ENCODE data around the gene GTPBP6.

Gene GTPBP6

DNA sequence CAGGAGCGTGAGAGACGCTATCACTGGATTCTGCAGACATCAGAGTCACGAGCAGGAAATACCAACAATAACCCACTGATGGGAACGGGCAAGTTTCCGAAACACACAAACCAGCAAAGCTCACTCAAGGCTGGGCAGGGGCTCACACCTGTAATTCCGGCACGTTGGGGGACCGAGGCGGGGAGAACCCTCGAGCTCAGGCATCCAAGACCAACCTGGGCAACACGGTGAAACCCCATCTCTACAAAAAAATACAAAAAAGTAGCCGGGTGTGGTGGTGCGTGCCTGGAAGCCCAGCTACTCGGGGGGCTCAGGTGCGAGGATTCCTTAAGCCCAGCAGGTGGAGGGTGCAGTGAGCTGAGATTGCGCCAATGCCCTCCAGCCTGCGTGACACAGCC is 17.2 kb upstream of the GTPBP6 start:
- peaks cover 0 to 6% of the 10 kb centered on the region in 2 donors for H3K36me3 ChIP-seq (ENCODE audit: control insufficient read depth in 1 of 2, insufficient read depth in 2 of 2, low read length in 2 of 2)

DNA sequence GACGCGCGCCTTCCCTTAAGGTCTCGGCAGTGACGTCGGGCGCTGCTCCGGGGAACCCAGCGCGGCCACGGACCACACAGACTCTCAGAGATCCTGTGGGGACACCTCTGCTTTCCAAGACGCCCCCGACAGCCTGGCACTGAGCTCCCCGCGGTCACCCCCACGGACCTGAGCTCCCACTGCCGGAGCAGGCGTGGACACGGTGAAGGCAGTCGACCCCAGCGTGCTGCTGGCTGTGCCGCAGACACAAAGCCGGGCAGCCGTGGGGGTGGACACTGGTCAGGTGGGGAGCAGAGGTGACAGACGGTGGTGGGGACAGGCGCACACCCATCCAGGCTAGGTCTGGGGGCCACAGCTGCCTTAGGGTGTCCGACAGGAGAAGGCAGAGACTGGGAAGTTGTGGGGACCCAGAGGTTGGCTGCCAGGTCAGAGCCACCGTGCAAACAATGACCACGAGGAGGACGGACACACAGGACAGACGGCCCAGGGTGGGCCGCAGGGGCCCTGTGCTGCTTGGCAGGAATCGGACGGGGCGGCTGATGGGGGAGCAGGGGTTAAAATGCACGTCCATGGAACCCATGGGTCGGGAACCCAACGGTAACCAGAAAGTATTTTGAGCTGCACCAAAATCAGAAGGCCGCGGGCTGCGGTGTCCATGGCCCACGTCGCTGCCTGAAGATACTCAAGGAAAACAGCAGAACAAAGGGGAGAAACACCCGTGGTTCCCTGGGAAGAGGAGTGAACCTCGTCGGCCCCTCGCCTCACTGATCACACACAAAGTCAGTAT is 16.6 kb upstream of the GTPBP6 start:
- Histone ChIP-seq H3K4me1 (ENCODE audit: control insufficient read depth in 1 of 2, insufficient read depth in 2 of 2, low read length in 2 of 2) (no peaks in the 10 kb centered on the region), H3K4me3 (ENCODE audit: low read depth in 1 of 2, low read length in 2 of 2) (no peak overlapping the region), H3K36me3 (ENCODE audit: control insufficient read depth in 1 of 2, insufficient read depth in 2 of 2, low read length in 2 of 2) (peaks cover 0 to 6% of the 10 kb centered on the region in 2 donors), H3K27ac (ENCODE audit: low read depth, low read length) (no peak overlapping the region), H3K9me3 (ENCODE audit: control insufficient read depth in 1 of 2, low read length in 2 of 2) (no peaks in the 10 kb centered on the region), H3K27me3 (ENCODE audit: control insufficient read depth in 1 of 2, insufficient read depth in 2 of 2, low read length in 2 of 2) (peaks cover 3 to 14% of the 10 kb centered on the region in 2 donors), H3K9ac (ENCODE audit: low read depth in 1 of 2, low read length in 2 of 2) (no peak overlapping the region)

More for the DNA sequence above, 17.2 kb upstream of the GTPBP6 start:
- Histone ChIP-seq H3K4me3 (ENCODE audit: low read depth in 1 of 2, low read length in 2 of 2) (no peak overlapping the region), H3K4me1 (ENCODE audit: control insufficient read depth in 1 of 2, insufficient read depth in 2 of 2, low read length in 2 of 2) (no peaks in the 10 kb centered on the region), H3K9me3 (ENCODE audit: control insufficient read depth in 1 of 2, low read length in 2 of 2) (no peaks in the 10 kb centered on the region), H3K27me3 (ENCODE audit: control insufficient read depth in 1 of 2, insufficient read depth in 2 of 2, low read length in 2 of 2) (peaks cover 3 to 10% of the 10 kb centered on the region in 2 donors), H3K9ac (ENCODE audit: low read depth in 1 of 2, low read length in 2 of 2) (no peak overlapping the region), H3K27ac (ENCODE audit: low read depth, low read length) (no peak overlapping the region)

GRCh38 chrX:334331-334891 is 15.8 kb upstream of the GTPBP6 start:
- Histone ChIP-seq H3K27me3 (ENCODE audit: control insufficient read depth in 1 of 2, insufficient read depth in 2 of 2, low read length in 2 of 2) (peaks cover 3 to 14% of the 10 kb centered on the region in 2 donors), H3K27ac (ENCODE audit: low read depth, low read length) (no peak overlapping the region), H3K4me1 (ENCODE audit: control insufficient read depth in 1 of 2, insufficient read depth in 2 of 2, low read length in 2 of 2) (no peaks in the 10 kb centered on the region), H3K36me3 (ENCODE audit: control insufficient read depth in 1 of 2, insufficient read depth in 2 of 2, low read length in 2 of 2) (peaks cover 0 to 6% of the 10 kb centered on the region in 2 donors), H3K9me3 (ENCODE audit: control insufficient read depth in 1 of 2, low read length in 2 of 2) (no peaks in the 10 kb centered on the region), H3K9ac (ENCODE audit: low read depth in 1 of 2, low read length in 2 of 2) (no peak overlapping the region), H3K4me3 (ENCODE audit: low read depth in 1 of 2, low read length in 2 of 2) (no peak overlapping the region)

GRCh38 chrX:333611-334311 is 15.2 kb upstream of the GTPBP6 start:
- H3K9me3 ChIP-seq (ENCODE audit: control insufficient read depth in 1 of 2, low read length in 2 of 2) = no peaks in the 10 kb centered on the region
- peaks cover 0 to 6% of the 10 kb centered on the region in 2 donors for H3K36me3 ChIP-seq (ENCODE audit: control insufficient read depth in 1 of 2, insufficient read depth in 2 of 2, low read length in 2 of 2)
- H3K4me1 ChIP-seq (ENCODE audit: control insufficient read depth in 1 of 2, insufficient read depth in 2 of 2, low read length in 2 of 2) = no peaks in the 10 kb centered on the region

GRCh38 chrX:332916-333610 is 14.5 kb upstream of the GTPBP6 start:
- Histone ChIP-seq H3K27ac (ENCODE audit: low read depth, low read length) (no peak overlapping the region), H3K27me3 (ENCODE audit: control insufficient read depth in 1 of 2, insufficient read depth in 2 of 2, low read length in 2 of 2) (peaks cover 3 to 14% of the 10 kb centered on the region in 2 donors), H3K4me1 (ENCODE audit: control insufficient read depth in 1 of 2, insufficient read depth in 2 of 2, low read length in 2 of 2) (no peaks in the 10 kb centered on the region), H3K36me3 (ENCODE audit: control insufficient read depth in 1 of 2, insufficient read depth in 2 of 2, low read length in 2 of 2) (peaks cover 0 to 3% of the 10 kb centered on the region in 2 donors), H3K4me3 (ENCODE audit: low read depth in 1 of 2, low read length in 2 of 2) (no peak overlapping the region), H3K9me3 (ENCODE audit: control insufficient read depth in 1 of 2, low read length in 2 of 2) (no peaks in the 10 kb centered on the region), H3K9ac (ENCODE audit: low read depth in 1 of 2, low read length in 2 of 2) (no peak overlapping the region)

More at GRCh38 chrX:333611-334311, 15.2 kb upstream of the GTPBP6 start:
- Histone ChIP-seq H3K27me3 (ENCODE audit: control insufficient read depth in 1 of 2, insufficient read depth in 2 of 2, low read length in 2 of 2) (peaks cover 3 to 14% of the 10 kb centered on the region in 2 donors), H3K27ac (ENCODE audit: low read depth, low read length) (no peak overlapping the region), H3K4me3 (ENCODE audit: low read depth in 1 of 2, low read length in 2 of 2) (no peak overlapping the region), H3K9ac (ENCODE audit: low read depth in 1 of 2, low read length in 2 of 2) (no peak overlapping the region)

DNA sequence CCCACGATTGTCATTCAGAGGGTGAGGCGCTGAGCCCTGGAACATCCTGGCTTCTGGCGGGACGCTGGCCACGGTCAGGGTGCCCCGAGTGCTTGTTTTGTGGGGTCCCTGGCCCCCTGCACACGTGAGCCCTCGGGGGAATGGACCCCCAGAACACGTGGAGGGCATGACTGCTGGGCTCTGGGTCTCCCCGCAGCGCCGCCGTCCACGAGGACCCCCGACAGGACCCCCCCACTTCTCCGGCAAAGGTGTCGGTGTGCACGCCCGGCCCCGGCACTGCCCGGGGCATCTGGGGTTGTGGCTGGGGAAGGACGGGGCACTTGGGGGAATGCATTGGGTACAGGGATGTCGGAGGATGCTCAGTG is 13.9 kb upstream of the GTPBP6 start:
- no peak overlapping the region for H3K27ac ChIP-seq (ENCODE audit: low read depth, low read length)
- H3K4me3 ChIP-seq (ENCODE audit: low read depth in 1 of 2, low read length in 2 of 2) = no peak overlapping the region
- H3K36me3 ChIP-seq (ENCODE audit: control insufficient read depth in 1 of 2, insufficient read depth in 2 of 2, low read length in 2 of 2) = peaks cover 0 to 3% of the 10 kb centered on the region in 2 donors

GRCh38 chrX:331825-332495 is 13.4 kb upstream of the GTPBP6 start:
- H3K4me3 ChIP-seq (ENCODE audit: low read depth in 1 of 2, low read length in 2 of 2) = no peak overlapping the region
- H3K27me3 ChIP-seq (ENCODE audit: control insufficient read depth in 1 of 2, insufficient read depth in 2 of 2, low read length in 2 of 2) = peaks cover 3 to 14% of the 10 kb centered on the region in 2 donors

More for the DNA sequence above, 13.9 kb upstream of the GTPBP6 start:
- Histone ChIP-seq H3K27me3 (ENCODE audit: control insufficient read depth in 1 of 2, insufficient read depth in 2 of 2, low read length in 2 of 2) (peaks cover 3 to 14% of the 10 kb centered on the region in 2 donors), H3K9me3 (ENCODE audit: control insufficient read depth in 1 of 2, low read length in 2 of 2) (no peaks in the 10 kb centered on the region), H3K9ac (ENCODE audit: low read depth in 1 of 2, low read length in 2 of 2) (no peak overlapping the region), H3K4me1 (ENCODE audit: control insufficient read depth in 1 of 2, insufficient read depth in 2 of 2, low read length in 2 of 2) (no peaks in the 10 kb centered on the region)

DNA sequence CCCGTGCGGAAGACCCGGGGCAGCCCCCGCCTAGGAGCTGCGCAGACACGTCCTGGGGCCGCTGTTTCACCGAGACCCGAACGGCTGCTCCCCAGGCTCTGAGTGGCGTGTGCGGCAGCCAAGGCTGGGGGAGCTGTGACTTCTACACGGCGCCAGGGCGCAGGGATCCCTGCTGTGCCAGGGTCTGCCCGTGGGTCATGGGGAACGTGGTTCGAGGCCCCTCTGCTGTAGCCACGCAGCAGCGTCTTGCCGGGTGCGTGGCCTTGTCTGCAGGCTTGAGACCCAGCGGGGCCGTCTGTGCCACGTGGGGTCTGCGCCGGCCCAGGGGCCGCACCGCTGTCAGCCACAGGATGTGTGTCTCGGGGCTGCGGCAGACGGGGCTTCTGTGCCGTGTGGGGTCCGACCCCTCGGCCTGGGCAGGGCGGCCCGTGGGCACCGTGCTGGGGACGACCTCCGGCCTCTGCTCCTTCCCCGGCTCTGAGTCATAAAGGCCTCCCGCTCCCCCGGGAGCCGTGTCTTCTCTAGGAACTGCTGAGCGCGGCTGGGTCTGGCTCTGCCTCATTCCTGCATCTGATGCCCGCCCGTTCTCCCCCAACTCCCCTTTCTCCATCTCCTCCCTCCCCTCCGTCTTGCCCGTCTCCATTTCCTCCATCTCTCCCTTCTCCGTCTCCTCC is 12.7 kb upstream of the GTPBP6 start:
- no peak overlapping the region for H3K4me3 ChIP-seq (ENCODE audit: low read depth in 1 of 2, low read length in 2 of 2)

More at GRCh38 chrX:331825-332495, 13.4 kb upstream of the GTPBP6 start:
- Histone ChIP-seq H3K27ac (ENCODE audit: low read depth, low read length) (no peak overlapping the region), H3K36me3 (ENCODE audit: control insufficient read depth in 1 of 2, insufficient read depth in 2 of 2, low read length in 2 of 2) (peaks cover 0 to 3% of the 10 kb centered on the region in 2 donors), H3K4me1 (ENCODE audit: control insufficient read depth in 1 of 2, insufficient read depth in 2 of 2, low read length in 2 of 2) (no peaks in the 10 kb centered on the region), H3K9ac (ENCODE audit: low read depth in 1 of 2, low read length in 2 of 2) (no peak overlapping the region), H3K9me3 (ENCODE audit: control insufficient read depth in 1 of 2, low read length in 2 of 2) (no peaks in the 10 kb centered on the region)

GRCh38 chrX:330726-331150 is 12.1 kb upstream of the GTPBP6 start:
- Histone ChIP-seq H3K4me1 (ENCODE audit: control insufficient read depth in 1 of 2, insufficient read depth in 2 of 2, low read length in 2 of 2) (no peaks in the 10 kb centered on the region), H3K27ac (ENCODE audit: low read depth, low read length) (no peak overlapping the region), H3K9ac (ENCODE audit: low read depth in 1 of 2, low read length in 2 of 2) (no peak overlapping the region), H3K27me3 (ENCODE audit: control insufficient read depth in 1 of 2, insufficient read depth in 2 of 2, low read length in 2 of 2) (peaks cover 3 to 14% of the 10 kb centered on the region in 2 donors), H3K36me3 (ENCODE audit: control insufficient read depth in 1 of 2, insufficient read depth in 2 of 2, low read length in 2 of 2) (peaks cover 0 to 3% of the 10 kb centered on the region in 2 donors), H3K9me3 (ENCODE audit: control insufficient read depth in 1 of 2, low read length in 2 of 2) (no peaks in the 10 kb centered on the region), H3K4me3 (ENCODE audit: low read depth in 1 of 2, low read length in 2 of 2) (no peak overlapping the region)

More for the DNA sequence above, 12.7 kb upstream of the GTPBP6 start:
- no peak overlapping the region for H3K9ac ChIP-seq (ENCODE audit: low read depth in 1 of 2, low read length in 2 of 2)
- no peaks in the 10 kb centered on the region for H3K4me1 ChIP-seq (ENCODE audit: control insufficient read depth in 1 of 2, insufficient read depth in 2 of 2, low read length in 2 of 2)
- peaks cover 3 to 14% of the 10 kb centered on the region in 2 donors for H3K27me3 ChIP-seq (ENCODE audit: control insufficient read depth in 1 of 2, insufficient read depth in 2 of 2, low read length in 2 of 2)
- H3K36me3 ChIP-seq (ENCODE audit: control insufficient read depth in 1 of 2, insufficient read depth in 2 of 2, low read length in 2 of 2) = peaks cover 0 to 3% of the 10 kb centered on the region in 2 donors
- H3K9me3 ChIP-seq (ENCODE audit: control insufficient read depth in 1 of 2, low read length in 2 of 2) = no peaks in the 10 kb centered on the region
- no peak overlapping the region for H3K27ac ChIP-seq (ENCODE audit: low read depth, low read length)
